HepG2 (cell line): ENCODE data around the gene ARHGDIA. TPM values are rescaled to one million over a fixed set of nuclear protein-coding genes. Genes with fewer than 3 reads are reported as not detected.

ENCODE experiments used
- CEBPB ChIP-seq: IDR thresholded peaks from 2 replicates; pipeline ENCODE4 v1.6.1; 2011; ENCODE audit warnings: low read depth, low read length, improper control_type of control experiment, borderline replicate concordance
- DPF2 ChIP-seq: sonication (generic); formaldehyde crosslinking; IDR thresholded peaks from 2 replicates; pipeline ENCODE4 v1.4.0; 2020; ENCODE audit warnings: mild to moderate bottlenecking, low read depth, missing genetic modification reagents, borderline replicate concordance
- ELF1 ChIP-seq: sonication (generic); formaldehyde crosslinking; IDR thresholded peaks from 2 replicates; pipeline ENCODE4 v1.4.0; 2020; ENCODE audit warnings: missing genetic modification reagents
- FOXM1 ChIP-seq: sonication (generic); formaldehyde crosslinking; IDR thresholded peaks from 2 replicates; pipeline ENCODE4 v1.5.0; 2020; ENCODE audit warnings: missing genetic modification reagents
- ISX ChIP-seq: sonication (generic); formaldehyde crosslinking; conservative IDR thresholded peaks from 2 replicates; pipeline ENCODE4 v1.5.0; 2020; ENCODE audit warnings: missing genetic modification reagents
- PCBP2 ChIP-seq: fragments of 200-400 bp; formaldehyde crosslinking; optimal IDR thresholded peaks from 2 replicates; pipeline ENCODE3; 2018; ENCODE audit warnings: low read length, low read depth; ENCODE audit not compliant: poor library complexity, severe bottlenecking
- PRPF4 ChIP-seq: fragments of 200-400 bp; formaldehyde crosslinking; IDR thresholded peaks from 2 replicates; pipeline ENCODE4 v1.6.1; 2016; ENCODE audit warnings: low read length, low read depth; ENCODE audit not compliant: poor library complexity, severe bottlenecking
- REXO4 ChIP-seq: sonication (generic); formaldehyde crosslinking; IDR thresholded peaks from 2 replicates; pipeline ENCODE4 v1.8.0; 2022; ENCODE audit warnings: missing genetic modification reagents, mild to moderate bottlenecking, borderline replicate concordance
- RFXAP ChIP-seq: sonication (generic); formaldehyde crosslinking; IDR thresholded peaks from 2 replicates; pipeline ENCODE4 v1.4.0; 2020; ENCODE audit warnings: missing genetic modification reagents, borderline replicate concordance
- SETDB1 ChIP-seq: sonication (generic); formaldehyde crosslinking; IDR thresholded peaks from 2 replicates; pipeline ENCODE4 v1.5.1; 2020; ENCODE audit warnings: missing genetic modification reagents, mild to moderate bottlenecking, borderline replicate concordance
- TCF7 ChIP-seq: sonication (generic); IDR thresholded peaks from 2 replicates; pipeline ENCODE4 v1.6.1; 2016; ENCODE audit warnings: antibody characterized with exemption, low read depth
- TOE1 ChIP-seq: sonication (generic); formaldehyde crosslinking; IDR thresholded peaks from 2 replicates; pipeline ENCODE4 v1.4.0; 2020; ENCODE audit warnings: mild to moderate bottlenecking, missing genetic modification reagents
- ZBTB38 ChIP-seq: sonication (generic); formaldehyde crosslinking; IDR thresholded peaks from 2 replicates; pipeline ENCODE4 v1.5.1; 2020; ENCODE audit warnings: mild to moderate bottlenecking, missing genetic modification reagents
- ZFP62 ChIP-seq: sonication (generic); formaldehyde crosslinking; IDR thresholded peaks from 2 replicates; pipeline ENCODE4 v1.4.0; 2020; ENCODE audit warnings: missing genetic modification reagents
- ZNF224 ChIP-seq: sonication (generic); formaldehyde crosslinking; IDR thresholded peaks from 2 replicates; pipeline ENCODE4 v1.5.0; 2020; ENCODE audit warnings: mild to moderate bottlenecking, missing genetic modification reagents
- ZNF850 ChIP-seq: sonication (generic); formaldehyde crosslinking; conservative IDR thresholded peaks from 2 replicates; pipeline ENCODE4 v1.9.0; 2021; ENCODE audit warnings: mild to moderate bottlenecking, missing genetic modification reagents
- polyA plus RNA-seq, 8 experiments: library from polyadenylated mRNA; depleted of rRNA in 3 of 8; stranded (reverse) in 7 of 8; unstranded in 1 of 8; fragments of >200 nt; fragmentation: Illumina TruSeq in 4 of 8; extraction: Trizol in 4 of 8; gene quantifications; 2 replicates each; pipeline versions ENCODE4 v1.2.1 to v1.2.3, GENCODE V29; 2011 to 2016; ENCODE audit warnings: low read depth in 4 of 8, missing spikeins in 1 of 8, mixed read lengths in 1 of 8; ENCODE audit not compliant: insufficient read depth in 1 of 8
- total RNA-seq, 5 experiments: library from RNA; depleted of rRNA; stranded (reverse); fragments of >200 nt; fragmentation: Illumina TruSeq; extraction: Trizol; gene quantifications; 2 replicates each; pipeline ENCODE4 v1.2.3, GENCODE V29; 2016; ENCODE audit warnings: low read depth in 1 of 5
- TF ChIP-seq, protein P1 (sequence below): sonication (generic); formaldehyde crosslinking; IDR thresholded peaks from 2 replicates; pipeline ENCODE4 v1.4.0; 2020; ENCODE audit warnings: mild to moderate bottlenecking, missing genetic modification reagents
- TF ChIP-seq, protein P2 (sequence below): IDR thresholded peaks from 2 replicates; pipeline ENCODE4 v1.6.1; 2016; ENCODE audit warnings: missing compliant biosample characterization, missing genetic modification reagents, borderline replicate concordance
- TF ChIP-seq, protein P3 (sequence below), 2 experiments: sonication (generic) in 1 of 2; formaldehyde crosslinking in 1 of 2; IDR thresholded peaks; 2 replicates each; pipeline versions ENCODE4 v1.6.1 to v1.9.0; 2014 to 2022; ENCODE audit warnings: antibody characterized with exemption in 1 of 2, borderline replicate concordance in 1 of 2, inconsistent platforms in 1 of 2, low read depth in 1 of 2, missing genetic modification reagents in 1 of 2
- TF ChIP-seq, protein P4 (sequence below): sonication (generic); formaldehyde crosslinking; IDR thresholded peaks from 2 replicates; pipeline ENCODE4 v1.8.1; 2023; ENCODE audit warnings: mild to moderate bottlenecking, missing genetic modification reagents, borderline replicate concordance

Gene ARHGDIA
- total and polyA plus RNA-seq, 2 of the 13 experiments (the other 11 are each of a cell fraction or from before 2014, with no cell fraction given): 40.0 to 64.0 TPM

DNA sequence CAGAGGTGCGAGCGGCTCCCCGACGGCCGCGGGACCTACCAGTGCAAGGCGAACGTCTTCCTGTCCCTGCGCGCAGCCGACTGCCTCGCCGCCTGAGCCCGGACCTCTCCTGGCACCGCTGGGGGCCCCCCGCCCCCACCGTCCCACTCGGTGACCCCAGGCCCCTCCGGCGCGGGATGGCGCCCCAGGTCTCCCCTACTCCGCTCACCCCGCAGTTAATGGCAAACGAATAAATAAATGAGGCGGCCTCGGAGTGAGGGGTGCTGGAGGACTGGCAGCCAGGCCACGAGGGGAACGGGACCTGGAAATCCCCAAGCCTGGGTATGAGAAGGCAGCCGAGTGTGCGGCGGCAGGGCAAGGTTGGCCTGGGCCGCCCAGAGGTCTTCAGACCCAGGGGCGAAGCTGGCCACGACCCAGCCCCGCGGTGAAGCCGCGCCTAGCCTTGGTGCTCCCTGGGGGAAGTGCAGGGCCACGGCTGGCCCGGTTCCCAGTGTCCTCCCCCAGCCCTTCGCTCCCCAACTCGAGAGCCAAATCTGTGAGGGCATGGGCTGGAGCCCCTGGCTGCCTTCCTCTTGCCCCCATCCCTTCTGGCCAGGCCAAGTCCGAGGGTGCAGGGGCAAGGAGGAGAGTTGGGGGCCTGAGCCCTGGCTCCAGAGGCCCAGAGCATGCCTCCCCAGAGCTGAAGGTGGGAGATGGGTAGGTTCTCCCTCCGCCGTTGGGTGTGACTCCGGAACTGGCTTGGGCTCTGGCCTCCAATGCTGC, 31.7 kb upstream of the ARHGDIA start (continued):
- TF ChIP-seq, protein P1, sequence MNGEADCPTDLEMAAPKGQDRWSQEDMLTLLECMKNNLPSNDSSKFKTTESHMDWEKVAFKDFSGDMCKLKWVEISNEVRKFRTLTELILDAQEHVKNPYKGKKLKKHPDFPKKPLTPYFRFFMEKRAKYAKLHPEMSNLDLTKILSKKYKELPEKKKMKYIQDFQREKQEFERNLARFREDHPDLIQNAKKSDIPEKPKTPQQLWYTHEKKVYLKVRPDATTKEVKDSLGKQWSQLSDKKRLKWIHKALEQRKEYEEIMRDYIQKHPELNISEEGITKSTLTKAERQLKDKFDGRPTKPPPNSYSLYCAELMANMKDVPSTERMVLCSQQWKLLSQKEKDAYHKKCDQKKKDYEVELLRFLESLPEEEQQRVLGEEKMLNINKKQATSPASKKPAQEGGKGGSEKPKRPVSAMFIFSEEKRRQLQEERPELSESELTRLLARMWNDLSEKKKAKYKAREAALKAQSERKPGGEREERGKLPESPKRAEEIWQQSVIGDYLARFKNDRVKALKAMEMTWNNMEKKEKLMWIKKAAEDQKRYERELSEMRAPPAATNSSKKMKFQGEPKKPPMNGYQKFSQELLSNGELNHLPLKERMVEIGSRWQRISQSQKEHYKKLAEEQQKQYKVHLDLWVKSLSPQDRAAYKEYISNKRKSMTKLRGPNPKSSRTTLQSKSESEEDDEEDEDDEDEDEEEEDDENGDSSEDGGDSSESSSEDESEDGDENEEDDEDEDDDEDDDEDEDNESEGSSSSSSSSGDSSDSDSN: 0 out of 2 replicates have a peak, but pooled peaks have one; percentile 12
- TF ChIP-seq, protein P2, sequence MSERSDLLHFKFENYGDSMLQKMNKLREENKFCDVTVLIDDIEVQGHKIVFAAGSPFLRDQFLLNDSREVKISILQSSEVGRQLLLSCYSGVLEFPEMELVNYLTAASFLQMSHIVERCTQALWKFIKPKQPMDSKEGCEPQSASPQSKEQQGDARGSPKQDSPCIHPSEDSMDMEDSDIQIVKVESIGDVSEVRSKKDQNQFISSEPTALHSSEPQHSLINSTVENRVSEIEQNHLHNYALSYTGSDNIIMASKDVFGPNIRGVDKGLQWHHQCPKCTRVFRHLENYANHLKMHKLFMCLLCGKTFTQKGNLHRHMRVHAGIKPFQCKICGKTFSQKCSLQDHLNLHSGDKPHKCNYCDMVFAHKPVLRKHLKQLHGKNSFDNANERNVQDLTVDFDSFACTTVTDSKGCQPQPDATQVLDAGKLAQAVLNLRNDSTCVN (CRISPR knock-in tag): no peak
- no peak for TF ChIP-seq ZNF850 (CRISPR knock-in tag)
- peak; percentile 15; the same call in 1 of the 2 replicates for TF ChIP-seq DPF2 (CRISPR knock-in tag)
- no peak for TF ChIP-seq PCBP2
- no peak for TF ChIP-seq ISX
- 0 out of 2 replicates have a peak, but pooled peaks have one; percentile 18 for TF ChIP-seq RFXAP
- no peak for TF ChIP-seq TOE1 (CRISPR knock-in tag)
- no peak for TF ChIP-seq SETDB1
- TF ChIP-seq, protein P3, sequence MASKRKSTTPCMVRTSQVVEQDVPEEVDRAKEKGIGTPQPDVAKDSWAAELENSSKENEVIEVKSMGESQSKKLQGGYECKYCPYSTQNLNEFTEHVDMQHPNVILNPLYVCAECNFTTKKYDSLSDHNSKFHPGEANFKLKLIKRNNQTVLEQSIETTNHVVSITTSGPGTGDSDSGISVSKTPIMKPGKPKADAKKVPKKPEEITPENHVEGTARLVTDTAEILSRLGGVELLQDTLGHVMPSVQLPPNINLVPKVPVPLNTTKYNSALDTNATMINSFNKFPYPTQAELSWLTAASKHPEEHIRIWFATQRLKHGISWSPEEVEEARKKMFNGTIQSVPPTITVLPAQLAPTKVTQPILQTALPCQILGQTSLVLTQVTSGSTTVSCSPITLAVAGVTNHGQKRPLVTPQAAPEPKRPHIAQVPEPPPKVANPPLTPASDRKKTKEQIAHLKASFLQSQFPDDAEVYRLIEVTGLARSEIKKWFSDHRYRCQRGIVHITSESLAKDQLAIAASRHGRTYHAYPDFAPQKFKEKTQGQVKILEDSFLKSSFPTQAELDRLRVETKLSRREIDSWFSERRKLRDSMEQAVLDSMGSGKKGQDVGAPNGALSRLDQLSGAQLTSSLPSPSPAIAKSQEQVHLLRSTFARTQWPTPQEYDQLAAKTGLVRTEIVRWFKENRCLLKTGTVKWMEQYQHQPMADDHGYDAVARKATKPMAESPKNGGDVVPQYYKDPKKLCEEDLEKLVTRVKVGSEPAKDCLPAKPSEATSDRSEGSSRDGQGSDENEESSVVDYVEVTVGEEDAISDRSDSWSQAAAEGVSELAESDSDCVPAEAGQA (IDR thresholded peaks at IDR 0.05; ENCODE audit: low read depth): no peak
- TF ChIP-seq, protein P3 (CRISPR knock-in tag; IDR thresholded peaks at IDR 0.05; ENCODE audit: borderline replicate concordance): no peak
- no peak for TF ChIP-seq ELF1 (CRISPR knock-in tag)
- no peak for TF ChIP-seq CEBPB
- no peak for TF ChIP-seq ZFP62
- no peak for TF ChIP-seq FOXM1 (CRISPR knock-in tag)
- TF ChIP-seq REXO4 (CRISPR knock-in tag): no peak
- TF ChIP-seq, protein P4, sequence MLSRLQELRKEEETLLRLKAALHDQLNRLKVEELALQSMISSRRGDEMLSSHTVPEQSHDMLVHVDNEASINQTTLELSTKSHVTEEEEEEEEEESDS (CRISPR knock-in tag): no peak
- TF ChIP-seq TCF7: no peak
- TF ChIP-seq PRPF4: no peak
- TF ChIP-seq ZBTB38 (CRISPR knock-in tag): peak; percentile 81
- TF ChIP-seq ZNF224 (CRISPR knock-in tag): peak; percentile 61; the same call in 1 of the 2 replicates
